Activated CD4-positive, CD25-positive, alpha-beta regulatory T cell (primary cell): ENCODE data around the gene ZSCAN9.

ENCODE experiments used
- DNase-seq, 4 experiments: peaks; one replicate each; lab custom pipeline; 2025; lab: John Stamatoyannopoulos, UW

The ZSCAN9 gene

GRCh38 chr6:28220257-28221133 is 4.6 kb upstream of the ZSCAN9 start:
- no peak for DNase-seq

DNA sequence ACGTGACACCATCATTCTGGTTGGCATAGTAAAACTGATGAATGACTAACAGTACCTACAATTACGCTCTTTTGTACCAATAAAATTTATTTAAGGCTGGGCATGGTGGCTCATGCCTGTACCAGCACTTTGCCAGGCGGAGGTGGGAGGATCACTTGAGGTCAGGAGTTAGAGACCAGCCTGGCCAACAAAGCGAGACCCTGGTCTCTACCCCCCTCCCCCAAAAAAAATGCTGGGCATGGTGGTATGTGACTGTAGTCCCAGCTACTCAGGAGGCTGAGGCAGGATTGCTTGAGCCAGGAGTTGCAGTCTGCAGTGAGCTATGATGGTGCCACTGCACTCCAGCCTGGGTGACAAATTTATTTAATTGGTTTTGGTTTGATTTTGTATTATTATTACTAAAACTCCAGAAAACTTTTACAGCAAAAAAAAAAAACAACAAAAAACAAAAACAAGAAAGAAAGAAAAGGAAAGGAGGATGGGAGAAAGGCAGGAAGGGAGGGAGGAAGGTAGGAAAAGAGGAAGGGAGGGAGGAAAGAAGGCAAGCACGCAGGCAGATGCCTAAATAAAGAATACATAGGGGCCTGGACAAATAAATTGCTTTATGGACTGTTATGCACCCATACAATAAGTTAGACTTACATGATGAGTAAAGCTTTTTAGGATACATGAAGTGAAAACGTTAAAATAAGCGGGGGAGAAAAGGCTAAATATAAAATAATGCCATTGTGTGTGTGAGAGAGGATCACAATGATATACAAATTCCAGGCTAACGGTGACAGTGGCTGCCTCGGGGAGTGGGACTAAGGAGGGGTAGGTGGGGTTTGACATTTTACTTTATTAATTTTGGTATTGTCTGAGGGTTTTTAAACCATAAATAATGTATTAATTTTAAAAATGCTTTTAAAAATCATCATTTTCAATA is 682 bp upstream of the ZSCAN9 start:
- no peak for DNase-seq

DNA sequence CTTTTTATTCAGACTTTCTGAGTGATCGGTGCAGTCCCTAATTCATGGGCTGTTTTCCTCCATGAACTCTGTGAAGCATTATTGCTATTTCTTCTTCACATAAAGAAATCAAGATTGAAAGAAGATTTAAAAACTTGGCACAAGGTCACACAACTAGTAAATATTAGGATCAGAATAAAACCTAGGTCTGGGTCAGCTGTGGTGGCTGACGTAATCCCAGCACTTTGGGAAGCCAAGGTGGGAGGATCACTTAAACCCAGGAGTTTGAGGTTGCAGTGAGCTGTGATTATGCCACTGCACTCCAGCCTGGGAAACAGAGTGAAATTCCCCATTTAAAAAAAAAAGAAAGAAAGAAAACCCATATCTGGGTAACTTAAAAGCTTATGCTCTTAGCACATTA is 1.4 kb downstream of the ZSCAN9 start:
- no peak for DNase-seq

DNA sequence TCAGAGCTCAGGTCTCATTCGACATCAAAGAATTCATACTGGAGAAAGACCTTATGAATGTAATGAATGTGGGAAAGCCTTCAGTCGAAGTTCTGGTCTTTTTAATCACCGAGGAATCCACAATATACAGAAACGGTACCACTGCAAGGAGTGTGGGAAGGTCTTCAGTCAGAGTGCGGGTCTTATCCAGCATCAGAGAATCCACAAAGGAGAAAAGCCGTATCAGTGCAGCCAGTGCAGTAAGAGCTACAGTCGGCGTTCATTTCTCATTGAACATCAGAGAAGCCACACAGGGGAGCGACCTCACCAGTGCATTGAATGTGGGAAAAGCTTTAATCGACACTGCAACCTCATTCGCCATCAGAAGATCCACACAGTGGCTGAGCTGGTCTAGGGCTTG is 7.7 kb downstream of the ZSCAN9 start:
- no peak for DNase-seq

GRCh38 chr6:28235912-28236452 is 10.9 kb downstream of the ZSCAN9 start:
- no peak for DNase-seq

GRCh38 chr6:28239636-28240035 is 14.6 kb downstream of the ZSCAN9 start:
- DNase-seq = no peak

DNA sequence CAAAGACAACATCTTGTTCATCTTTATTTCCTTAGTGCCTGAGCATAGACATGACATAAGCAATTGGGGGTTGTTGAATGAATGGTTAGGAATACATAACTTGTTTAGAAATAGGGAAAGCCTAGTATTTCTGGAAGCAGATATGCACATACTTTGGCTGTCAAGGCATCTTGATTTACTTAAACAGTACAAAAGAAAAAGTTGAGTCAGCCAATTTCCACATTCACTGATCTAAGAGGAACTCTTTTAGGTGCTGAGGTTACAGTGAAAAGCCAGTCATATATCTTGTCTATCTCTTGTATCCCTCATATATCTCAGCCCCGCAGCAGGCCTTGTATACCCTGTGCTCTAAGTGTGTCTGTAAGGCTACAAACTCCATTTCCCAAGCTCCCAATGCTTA is 15.4 kb downstream of the ZSCAN9 start:
- no peak for DNase-seq

DNA sequence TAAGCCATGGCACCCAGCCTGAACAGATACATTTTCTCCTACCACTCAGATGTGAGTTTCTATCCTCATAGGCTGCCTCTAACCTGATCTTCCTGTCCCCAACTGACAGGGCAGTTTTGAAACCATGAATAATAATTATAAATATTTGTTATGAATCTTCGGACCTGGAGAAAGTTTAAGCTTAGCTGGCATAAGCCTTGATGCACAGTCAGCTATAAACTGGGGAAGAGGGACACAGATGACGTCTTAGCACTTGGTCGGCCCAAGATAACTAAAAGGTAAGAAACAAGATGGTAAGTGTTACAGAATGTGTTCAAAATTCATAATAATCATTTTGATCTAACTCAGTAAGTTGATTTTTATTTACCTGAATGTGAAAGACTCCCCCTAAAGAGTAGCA is 18.9 kb downstream of the ZSCAN9 start:
- DNase-seq = no peak

GRCh38 chr6:28245206-28245941 is 20.3 kb downstream of the ZSCAN9 start:
- DNase-seq = no peak

DNA sequence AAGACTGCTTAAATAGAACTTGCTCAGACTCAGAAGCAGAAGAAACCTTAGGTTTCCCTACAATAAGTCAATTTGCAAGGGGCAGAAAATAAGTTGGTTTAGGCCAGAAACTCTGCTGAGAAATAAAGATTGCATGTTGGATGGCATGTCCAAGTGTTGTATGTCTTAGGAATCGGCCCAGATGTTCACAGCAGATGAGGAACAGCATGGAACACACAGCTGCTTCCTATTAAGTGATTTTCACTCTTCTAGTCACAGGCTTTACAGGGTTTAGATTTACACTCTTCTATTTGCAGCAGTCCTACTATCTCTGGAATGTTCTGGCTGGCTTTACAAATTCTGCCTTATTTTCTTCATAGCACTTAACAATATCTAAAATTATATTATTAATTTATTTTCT is 23.8 kb downstream of the ZSCAN9 start:
- DNase-seq = no peak

DNA sequence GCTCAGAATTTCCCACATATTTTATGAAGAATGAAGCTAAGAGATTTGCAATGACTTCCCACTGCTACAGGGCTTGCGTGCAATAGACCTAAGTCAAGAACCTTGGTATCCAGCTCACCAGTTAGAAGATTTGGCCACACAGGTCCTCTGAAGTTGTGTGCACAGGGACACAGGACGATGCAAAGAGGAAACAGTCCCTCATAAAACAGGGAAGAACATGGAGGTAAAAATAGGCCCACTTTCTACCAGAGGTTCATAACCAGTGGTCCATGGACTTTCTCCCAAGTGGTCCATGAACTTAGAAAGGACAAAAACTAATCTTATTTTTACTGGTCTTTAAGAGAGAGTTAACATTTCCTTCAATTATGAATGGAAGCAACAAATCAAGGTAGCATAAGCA is 25.7 kb downstream of the ZSCAN9 start:
- no peak for DNase-seq

DNA sequence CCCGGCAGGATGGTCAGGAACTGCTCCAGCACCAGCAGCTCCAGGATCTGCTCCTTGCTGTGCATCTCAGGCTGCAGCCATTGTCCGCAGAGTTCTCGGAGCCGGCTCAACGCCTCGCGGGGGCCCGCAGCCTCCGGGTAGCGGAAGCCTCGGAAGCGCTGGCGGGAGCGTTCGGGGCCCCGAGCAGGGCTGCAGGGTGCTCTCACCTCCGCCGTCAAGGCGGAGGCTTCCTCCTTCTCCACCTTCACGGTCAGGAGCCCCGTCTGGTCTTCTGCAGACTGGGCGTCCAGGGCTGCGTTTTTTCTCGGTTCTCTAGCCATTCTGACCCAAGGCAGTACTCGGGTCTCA is 26.6 kb downstream of the ZSCAN9 start:
- DNase-seq = peak in 2 of 4 experiments; percentile 8 to 14

DNA sequence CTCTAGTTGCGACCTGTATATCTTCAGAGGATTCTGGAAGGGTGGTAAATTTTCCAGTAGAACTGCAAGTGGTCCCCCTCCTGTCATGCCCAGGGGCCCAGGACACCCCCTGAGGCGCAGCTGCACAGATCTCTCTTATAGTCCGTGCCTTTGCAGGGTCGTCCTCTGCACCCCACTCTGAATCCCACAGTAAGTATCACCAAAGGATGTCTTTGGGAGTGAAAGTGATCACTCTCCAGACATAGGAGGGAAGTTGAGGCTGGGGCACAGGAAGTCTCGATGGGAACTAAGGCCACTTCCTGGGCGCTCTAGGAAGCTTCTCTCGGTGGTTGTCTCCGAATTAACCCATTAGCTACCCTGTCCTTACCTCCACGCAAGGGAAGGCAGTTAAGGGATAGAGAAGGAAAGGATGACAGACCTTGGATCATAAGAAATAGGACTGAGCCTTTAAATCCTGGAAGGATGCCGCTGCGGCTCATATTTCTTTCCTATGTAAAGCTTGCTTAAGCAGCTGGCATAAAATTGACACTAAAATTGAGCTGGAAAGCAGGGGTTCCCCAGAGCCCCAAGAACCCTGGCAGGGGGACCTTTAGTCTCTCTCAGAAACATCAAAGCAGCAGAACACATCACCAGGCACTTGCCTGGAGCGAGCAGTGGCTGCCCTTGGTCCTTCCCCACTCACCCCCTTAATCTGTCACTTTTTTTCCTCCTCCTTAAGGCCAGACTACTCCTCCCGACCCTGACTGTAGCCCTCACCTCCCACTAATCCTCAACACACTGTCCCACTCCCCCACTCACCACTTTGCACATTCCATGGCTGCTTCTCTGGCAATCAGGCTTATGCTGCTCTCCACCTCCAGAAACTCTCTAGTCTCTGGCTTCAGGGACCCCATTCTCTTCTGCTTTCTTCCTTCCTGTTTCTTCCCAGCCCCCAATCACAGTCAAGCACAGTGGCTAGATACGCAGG is 27.2 kb downstream of the ZSCAN9 start, which contains the start of gene ZKSCAN4:
TSS of gene ZKSCAN4 (minus strand) at position 261 of the 967 bp plus-strand sequence. CDS start 289 bp downstream, outside the sequence.
- DNase-seq = peak; percentile 47 to 63 (median 58)

DNA sequence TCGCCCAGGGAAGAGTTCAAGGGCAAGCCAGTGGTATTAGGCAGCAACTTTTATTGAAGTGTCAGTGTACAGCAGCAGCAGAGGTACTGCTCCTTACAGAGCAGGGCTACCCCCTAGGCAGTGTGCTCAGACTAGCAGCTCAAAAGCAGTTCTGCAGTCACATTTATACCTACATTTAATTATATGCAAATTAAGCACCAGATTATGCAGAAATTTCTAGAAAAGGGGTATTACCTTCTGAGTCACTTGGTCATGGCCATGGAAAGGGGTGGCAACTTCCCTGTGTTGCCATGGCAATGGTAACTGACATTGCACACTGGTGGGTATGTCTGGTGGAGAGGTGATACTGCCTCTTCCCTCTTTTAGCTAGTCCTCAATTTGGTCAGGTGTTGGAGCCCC is 29.0 kb downstream of the ZSCAN9 start:
- no peak for DNase-seq

GRCh38 chr6:28257042-28257441 is 32.0 kb downstream of the ZSCAN9 start:
- DNase-seq = no peak

DNA sequence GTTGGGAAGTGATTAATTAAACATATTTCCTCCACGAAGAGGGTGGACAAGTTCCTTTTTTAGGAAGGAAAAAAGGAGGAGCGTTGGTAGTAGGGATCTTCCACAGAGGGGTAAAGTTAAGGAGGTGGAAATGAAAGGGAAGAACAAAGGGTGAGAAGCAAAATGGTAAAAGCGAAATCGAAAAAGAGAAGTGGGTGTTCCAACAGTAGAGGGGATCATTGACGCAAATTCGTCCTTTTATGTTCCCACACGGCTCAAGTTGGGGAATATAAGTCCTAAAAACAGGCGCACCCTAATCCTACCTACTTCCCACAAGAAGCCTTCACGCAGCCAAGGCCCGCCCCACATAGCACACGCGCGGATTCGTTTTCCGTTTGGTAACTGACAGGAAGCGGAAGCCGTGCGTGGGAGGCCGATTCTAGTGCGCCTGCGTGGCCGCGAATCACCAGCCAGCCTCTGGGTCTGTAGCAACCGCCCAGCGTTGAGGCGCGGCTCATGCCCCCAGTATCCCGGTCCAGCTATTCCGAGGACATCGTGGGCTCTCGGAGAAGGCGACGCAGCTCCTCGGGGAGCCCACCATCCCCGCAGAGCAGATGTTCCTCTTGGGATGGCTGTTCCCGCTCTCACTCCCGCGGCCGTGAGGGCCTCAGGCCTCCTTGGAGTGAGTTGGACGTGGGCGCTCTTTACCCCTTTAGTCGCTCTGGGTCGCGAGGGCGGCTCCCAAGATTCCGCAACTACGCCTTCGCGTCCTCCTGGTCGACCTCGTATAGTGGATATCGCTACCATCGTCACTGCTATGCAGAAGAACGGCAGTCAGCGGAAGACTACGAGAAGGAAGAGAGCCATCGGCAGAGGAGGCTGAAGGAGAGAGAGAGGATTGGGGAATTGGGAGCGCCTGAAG is 34.1 kb downstream of the ZSCAN9 start, which contains the start of gene NKAPL:
TSS of gene NKAPL (plus strand) at position 421 of the 901 bp plus-strand sequence. CDS start at position 496, 75 bp downstream.
- DNase-seq = peak in 3 of 4 experiments; percentile 7 to 13 (median 9)

- DNase-seq = no peak
Measured at GRCh38 chr6:28263922-28264321, 38.8 kb downstream of the ZSCAN9 start.

GRCh38 chr6:28264834-28265401 is 39.8 kb downstream of the ZSCAN9 start:
- DNase-seq = no peak

- DNase-seq = no peak
Measured at GRCh38 chr6:28266563-28266961, 41.5 kb downstream of the ZSCAN9 start.
